Cardiac muscle cell (in vitro differentiated cells and primary cell): ENCODE results near the gene CAPN10. TPM values are rescaled to one million over a fixed set of nuclear protein-coding genes. Genes with fewer than 3 reads are reported as not detected.

Experiments
- DNase-seq, 2 donors: peaks; one replicate each; pipeline versions ENCODE4 v3.0.0 to v3.0.0-alpha.2; 2010 to 2017; ENCODE audit warnings: low read depth in 1 of 2, low spot score in 1 of 2
- H3K27ac ChIP-seq: fragments of 200-600 bp; sonication (generic); 2 replicates; pipeline ENCODE4 v1.5.1; 2016
- H3K27me3 ChIP-seq: fragments of 200-600 bp; sonication (generic); 2 replicates; pipeline ENCODE4 v1.6.0; 2016; ENCODE audit warnings: control low read depth
- H3K36me3 ChIP-seq: fragments of 200-600 bp; sonication (generic); 2 replicates; pipeline ENCODE4 v1.5.1; 2016; ENCODE audit warnings: control low read depth
- H3K4me1 ChIP-seq: fragments of 200-600 bp; sonication (generic); 2 replicates; pipeline ENCODE4 v1.8.1; 2017; ENCODE audit warnings: low read depth, mild to moderate bottlenecking, mixed run types
- H3K4me3 ChIP-seq: fragments of 200-600 bp; sonication (generic); 2 replicates; pipeline ENCODE4 v1.5.1; 2016; ENCODE audit warnings: mild to moderate bottlenecking
- H3K9me3 ChIP-seq: fragments of 200-600 bp; sonication (generic); 2 replicates; pipeline ENCODE4 v1.5.1; 2017; ENCODE audit warnings: low read depth, mild to moderate bottlenecking, control low read depth
- polyA plus RNA-seq: library from polyadenylated mRNA; unstranded; fragments of >200 nt; fragmentation: Nextera tagmentation; extraction: Ambion mirVana; gene quantifications from 2 replicates; pipeline ENCODE4 v1.2.1, GENCODE V29; 2016
- total RNA-seq: library from RNA; depleted of rRNA; stranded (reverse); fragments of >200 nt; gene quantifications from 2 replicates; pipeline ENCODE4 v1.2.3, GENCODE V29; 2016
- TF ChIP-seq, protein P1 (sequence below): IDR thresholded peaks from 2 replicates; pipeline ENCODE4 v1.5.1; 2012; ENCODE audit warnings: low read depth, mild to moderate bottlenecking, low read length

The CAPN10 gene
- total and polyA plus RNA-seq, 2 experiments from 2014 or later: 60.8 to 62.8 TPM

GRCh38 chr2:240595381-240596079 lies 9.0 kb downstream of the CAPN10 start:
- Histone ChIP-seq H3K36me3 (peaks cover 8% of the 10 kb centered on the region), H3K27ac (peak overlapping the region; percentile 69), H3K9me3 (no peaks in the 10 kb centered on the region), H3K27me3 (no peaks in the 10 kb centered on the region), H3K4me1 (no peaks in the 10 kb centered on the region), H3K4me3 (no peak overlapping the region)
- TF ChIP-seq, protein P1, sequence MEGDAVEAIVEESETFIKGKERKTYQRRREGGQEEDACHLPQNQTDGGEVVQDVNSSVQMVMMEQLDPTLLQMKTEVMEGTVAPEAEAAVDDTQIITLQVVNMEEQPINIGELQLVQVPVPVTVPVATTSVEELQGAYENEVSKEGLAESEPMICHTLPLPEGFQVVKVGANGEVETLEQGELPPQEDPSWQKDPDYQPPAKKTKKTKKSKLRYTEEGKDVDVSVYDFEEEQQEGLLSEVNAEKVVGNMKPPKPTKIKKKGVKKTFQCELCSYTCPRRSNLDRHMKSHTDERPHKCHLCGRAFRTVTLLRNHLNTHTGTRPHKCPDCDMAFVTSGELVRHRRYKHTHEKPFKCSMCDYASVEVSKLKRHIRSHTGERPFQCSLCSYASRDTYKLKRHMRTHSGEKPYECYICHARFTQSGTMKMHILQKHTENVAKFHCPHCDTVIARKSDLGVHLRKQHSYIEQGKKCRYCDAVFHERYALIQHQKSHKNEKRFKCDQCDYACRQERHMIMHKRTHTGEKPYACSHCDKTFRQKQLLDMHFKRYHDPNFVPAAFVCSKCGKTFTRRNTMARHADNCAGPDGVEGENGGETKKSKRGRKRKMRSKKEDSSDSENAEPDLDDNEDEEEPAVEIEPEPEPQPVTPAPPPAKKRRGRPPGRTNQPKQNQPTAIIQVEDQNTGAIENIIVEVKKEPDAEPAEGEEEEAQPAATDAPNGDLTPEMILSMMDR: peak; percentile 21
- DNase-seq: peak; percentile 9 to 44

DNA sequence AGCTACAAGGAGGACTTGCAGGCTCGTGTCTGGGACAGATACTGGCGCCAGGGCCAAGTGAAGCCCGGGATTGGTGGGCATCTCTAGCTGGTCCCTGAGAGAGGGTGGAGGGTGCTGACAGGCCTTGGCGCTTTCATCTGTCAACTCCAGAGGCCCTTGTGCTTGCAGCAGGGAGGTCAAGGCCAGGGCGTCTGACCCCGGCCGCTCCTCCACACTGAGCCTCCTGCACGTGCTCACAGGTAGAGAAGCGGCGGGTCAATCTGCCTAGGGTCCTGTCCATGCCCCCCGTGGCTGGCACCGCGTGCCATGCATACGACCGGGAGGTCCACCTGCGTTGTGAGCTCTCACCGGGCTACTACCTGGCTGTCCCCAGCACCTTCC lies 9.5 kb downstream of the CAPN10 start:
- no peaks in the 10 kb centered on the region for H3K9me3 ChIP-seq
- no peaks in the 10 kb centered on the region for H3K27me3 ChIP-seq
- DNase-seq: no peak
- H3K27ac ChIP-seq: no peak overlapping the region
- peaks cover 4% of the 10 kb centered on the region for H3K36me3 ChIP-seq
- no peak overlapping the region for H3K4me3 ChIP-seq
- no peaks in the 10 kb centered on the region for H3K4me1 ChIP-seq
- TF ChIP-seq, protein P1: no peak

DNA sequence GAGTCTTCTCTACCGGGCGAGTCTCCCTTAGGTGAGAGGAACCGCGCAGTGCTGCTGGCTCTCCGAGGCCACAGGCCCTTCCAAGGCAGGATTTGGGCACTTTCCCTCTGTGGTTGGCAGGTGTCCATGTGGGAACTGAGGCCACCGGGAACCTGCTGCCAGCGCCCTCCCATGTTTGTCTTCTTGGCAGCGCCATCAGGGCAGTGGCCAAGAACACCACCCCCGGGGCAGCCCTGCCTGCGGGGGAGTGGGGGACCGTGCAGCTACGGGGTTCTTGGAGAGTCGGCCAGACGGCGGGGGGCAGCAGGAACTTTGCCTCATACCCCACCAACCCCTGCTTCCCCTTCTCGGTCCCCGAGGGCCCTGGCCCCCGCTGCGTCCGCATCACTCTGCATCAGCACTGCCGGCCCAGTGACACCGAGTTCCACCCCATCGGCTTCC lies 10.0 kb downstream of the CAPN10 start:
- Histone ChIP-seq H3K9me3 (no peaks in the 10 kb centered on the region), H3K27me3 (no peaks in the 10 kb centered on the region), H3K4me3 (no peak overlapping the region), H3K27ac (no peak overlapping the region), H3K4me1 (no peaks in the 10 kb centered on the region), H3K36me3 (peaks cover 3% of the 10 kb centered on the region)
- DNase-seq: no peak
- TF ChIP-seq, protein P1: no peak

GRCh38 chr2:240597054-240597418 lies 10.5 kb downstream of the CAPN10 start:
- TF ChIP-seq, protein P1: no peak
- Histone ChIP-seq H3K4me1 (no peaks in the 10 kb centered on the region), H3K36me3 (peaks cover 3% of the 10 kb centered on the region), H3K27ac (no peak overlapping the region), H3K27me3 (no peaks in the 10 kb centered on the region), H3K9me3 (no peaks in the 10 kb centered on the region), H3K4me3 (no peak overlapping the region)
- DNase-seq: no peak

DNA sequence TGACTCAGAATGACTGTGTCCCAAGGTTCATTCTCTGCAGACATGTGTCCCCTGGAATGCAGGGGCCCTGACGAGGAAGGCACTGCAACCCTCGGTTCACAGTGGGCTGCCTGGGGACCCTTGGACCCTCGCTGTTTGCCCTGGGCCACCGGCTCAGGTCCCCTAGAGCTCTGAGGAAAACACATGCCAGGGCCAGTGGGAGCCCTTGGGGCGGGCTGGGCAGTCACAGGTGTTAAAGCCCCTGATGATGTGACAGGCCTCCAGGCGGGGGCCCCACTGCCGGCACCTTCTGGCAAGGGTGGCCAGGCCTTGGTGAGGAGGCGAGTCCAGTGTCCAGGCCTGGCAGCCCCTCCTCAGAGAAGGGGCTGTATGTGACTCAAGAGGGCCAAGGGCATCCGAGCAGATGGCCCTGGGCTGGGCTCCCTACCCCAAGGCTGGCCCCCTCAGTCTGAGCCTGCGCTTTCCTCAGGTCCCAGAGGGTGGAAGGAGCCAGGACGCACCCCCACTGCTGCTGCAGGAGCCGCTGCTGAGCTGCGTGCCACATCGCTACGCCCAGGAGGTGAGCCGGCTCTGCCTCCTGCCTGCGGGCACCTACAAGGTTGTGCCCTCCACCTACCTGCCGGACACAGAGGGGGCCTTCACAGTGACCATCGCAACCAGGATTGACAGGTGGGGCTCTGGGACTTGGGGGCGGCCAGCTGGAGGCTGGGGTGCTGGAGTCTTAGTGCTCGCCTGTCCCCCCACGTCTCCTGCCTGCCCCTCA lies 11.1 kb downstream of the CAPN10 start:
- no peaks in the 10 kb centered on the region for H3K27me3 ChIP-seq
- no peak overlapping the region for H3K4me3 ChIP-seq
- peaks cover 3% of the 10 kb centered on the region for H3K36me3 ChIP-seq
- DNase-seq: no peak
- TF ChIP-seq, protein P1: no peak
- H3K9me3 ChIP-seq: no peaks in the 10 kb centered on the region
- no peak overlapping the region for H3K27ac ChIP-seq
- H3K4me1 ChIP-seq: no peaks in the 10 kb centered on the region
